ENCODE results near the gene MS4A18.
"Not testable (repeated sequence)": the region's sequence is repeated elsewhere in the genome, so short reads cannot be mapped to it uniquely, and the experiment has no call there.

Gene MS4A18

DNA sequence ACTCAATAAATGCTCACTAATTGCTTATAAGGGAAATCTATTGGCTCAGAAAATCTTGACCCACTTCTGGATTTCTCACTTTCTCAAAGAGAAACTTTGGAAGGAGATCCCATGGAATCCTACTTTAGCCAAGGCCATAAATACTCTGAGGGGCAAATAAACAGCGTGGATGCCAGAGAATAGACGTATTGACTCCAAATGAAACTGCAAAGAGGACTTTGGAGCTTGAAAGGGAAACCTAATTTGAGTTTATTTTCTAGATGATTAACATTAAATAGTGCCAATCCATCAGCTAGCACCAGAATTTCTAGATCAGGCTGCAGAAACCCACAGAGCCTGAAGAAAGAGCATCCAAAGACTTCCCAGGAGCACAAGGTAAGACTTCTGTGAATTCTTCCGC, at the start of gene MS4A18:
Gene MS4A18 (plus strand): TSS at position 301 of the 400 bp plus-strand sequence.
- DNase-seq (ENCODE audit: low spot score) = no peak

DNA sequence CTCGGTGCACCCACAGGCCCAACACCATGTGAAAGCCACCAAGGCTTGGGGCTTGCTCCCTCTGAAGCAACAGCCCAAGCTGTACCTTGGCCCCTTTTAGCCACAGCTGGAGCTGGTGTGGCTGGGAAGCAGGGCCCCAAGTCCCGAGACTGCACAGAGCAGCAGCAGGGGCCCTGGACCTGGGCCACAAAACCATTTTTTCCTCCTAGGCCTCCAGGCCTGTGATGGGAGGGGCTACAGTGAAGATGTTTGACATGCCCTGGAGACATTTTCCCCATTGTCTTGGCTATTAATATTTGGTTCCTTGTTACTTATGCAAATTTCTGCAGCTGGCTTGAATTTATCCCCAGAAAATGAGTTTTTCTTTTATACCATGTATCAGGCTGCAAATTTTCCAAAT, 46.3 kb upstream of the MS4A18 start:
- not testable (repeated sequence) for DNase-seq (ENCODE audit: low spot score)

DNA sequence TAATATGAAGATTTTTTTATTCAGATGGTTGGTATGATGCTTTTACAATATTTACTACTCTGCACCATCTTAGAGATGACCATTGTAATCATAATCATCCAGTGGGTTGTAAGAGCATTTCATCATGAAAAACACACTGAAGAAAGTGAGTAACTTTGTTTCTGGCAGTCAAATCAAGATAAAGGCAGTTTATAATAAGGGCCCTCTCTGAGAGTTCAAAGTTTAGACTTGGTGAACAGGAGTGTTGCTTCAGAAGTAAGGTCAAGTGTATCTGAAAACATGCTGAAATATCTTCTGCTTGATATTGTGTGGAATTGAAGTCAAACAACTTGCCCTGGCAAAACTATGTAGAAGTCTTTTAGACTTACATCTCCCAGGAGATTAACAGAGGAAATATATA, 44.6 kb upstream of the MS4A18 start:
- no peak for DNase-seq (ENCODE audit: low spot score)

GRCh38 chr11:60680455-60681119, 43.9 kb upstream of the MS4A18 start:
- no peak for DNase-seq (ENCODE audit: low spot score)

DNA sequence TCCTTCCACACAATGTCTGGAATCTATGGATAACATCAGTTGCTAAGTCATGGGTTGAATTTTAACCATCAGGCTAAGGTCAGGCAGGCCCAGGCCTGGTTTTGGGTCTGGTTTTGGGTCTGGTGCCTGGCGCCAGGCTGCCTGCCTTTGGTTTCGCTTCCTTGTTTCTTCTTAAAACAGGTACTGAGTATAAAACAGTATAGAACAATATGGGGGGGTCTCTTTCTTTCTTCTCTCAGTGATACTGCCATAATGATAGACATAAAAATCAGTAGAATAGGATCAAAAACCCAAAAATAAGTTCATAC, 40.0 kb upstream of the MS4A18 start:
- DNase-seq (ENCODE audit: low spot score) = peak; percentile 10

GRCh38 chr11:60691661-60692060, 32.9 kb upstream of the MS4A18 start:
- DNase-seq (ENCODE audit: low spot score) = no peak

DNA sequence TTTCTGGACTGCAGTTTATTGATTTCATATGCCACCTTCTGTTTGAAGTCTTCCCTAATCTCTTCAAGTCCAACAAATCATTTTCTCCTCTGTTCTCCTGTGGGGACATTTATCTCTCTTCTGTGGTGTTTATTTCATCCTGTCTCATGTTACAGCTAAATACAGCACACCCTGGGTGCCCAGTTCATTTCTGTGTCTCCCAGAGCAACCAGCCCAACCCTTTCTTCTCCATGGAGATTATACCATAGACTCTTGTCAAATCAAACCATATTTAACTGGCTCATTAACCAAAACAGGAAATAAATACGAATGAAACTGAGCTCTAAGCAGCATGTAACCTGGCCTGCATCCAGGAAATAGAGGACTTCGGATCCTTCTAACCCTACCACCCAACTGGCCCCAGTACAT, 25.2 kb upstream of the MS4A18 start, which contains the start of gene MS4A8:
Gene MS4A8 (plus strand): TSS at position 329 of the 408 bp plus-strand sequence. CDS start 1,249 bp downstream, outside the sequence.
- DNase-seq (ENCODE audit: low spot score) = no peak

DNA sequence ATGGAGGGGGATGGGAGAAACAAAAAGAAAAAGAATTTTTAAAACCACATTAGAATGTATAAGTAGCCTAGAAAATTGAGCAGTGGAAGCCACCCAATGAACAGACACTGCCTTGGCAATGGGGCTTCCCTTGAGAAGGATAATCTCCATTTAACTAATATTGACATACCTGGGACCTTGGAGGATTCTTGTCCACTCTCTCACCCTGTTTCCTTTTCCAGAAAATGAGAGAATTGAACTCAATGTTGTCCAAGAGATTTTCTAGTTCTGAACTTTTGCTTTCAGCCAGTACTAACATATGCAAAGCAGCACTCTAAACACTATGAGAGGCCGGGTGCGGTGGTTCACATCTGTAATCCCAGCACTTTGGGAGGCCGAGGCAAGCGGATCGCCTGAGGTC, 24.6 kb upstream of the MS4A18 start:
- DNase-seq (ENCODE audit: low spot score) = no peak

GRCh38 chr11:60700689-60701468, 23.6 kb upstream of the MS4A18 start:
- DNase-seq (ENCODE audit: low spot score) = peak; percentile 57

GRCh38 chr11:60701469-60701818, 23.1 kb upstream of the MS4A18 start:
- no peak for DNase-seq (ENCODE audit: low spot score)

DNA sequence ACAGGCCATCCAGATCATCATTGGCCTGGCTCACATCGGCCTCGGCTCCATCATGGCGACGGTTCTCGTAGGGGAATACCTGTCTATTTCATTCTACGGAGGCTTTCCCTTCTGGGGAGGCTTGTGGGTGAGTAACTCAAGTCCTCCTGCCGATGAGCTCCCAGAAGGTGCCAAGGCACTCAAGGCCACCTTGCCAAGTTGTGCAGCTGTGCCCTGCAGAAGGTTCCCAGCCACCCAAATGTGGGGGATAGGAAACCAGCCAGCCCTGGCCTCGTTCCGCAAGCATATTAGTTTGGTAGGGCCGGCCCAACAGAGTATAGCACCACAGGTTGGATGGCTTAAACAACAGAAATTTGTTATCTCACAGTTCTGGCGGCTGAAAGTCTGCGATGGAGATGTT, 21.1 kb upstream of the MS4A18 start:
- no peak for DNase-seq (ENCODE audit: low spot score)

GRCh38 chr11:60705895-60706294, 18.6 kb upstream of the MS4A18 start:
- no peak for DNase-seq (ENCODE audit: low spot score)

GRCh38 chr11:60706931-60707330, 17.6 kb upstream of the MS4A18 start:
- DNase-seq (ENCODE audit: low spot score) = no peak

GRCh38 chr11:60710482-60710881, 14.0 kb upstream of the MS4A18 start:
- DNase-seq (ENCODE audit: low spot score) = no peak

GRCh38 chr11:60711276-60711675, 13.2 kb upstream of the MS4A18 start:
- DNase-seq (ENCODE audit: low spot score) = no peak

- DNase-seq (ENCODE audit: low spot score) = not testable (repeated sequence)
These were observed 11.1 kb upstream of the MS4A18 start for GRCh38 chr11:60713423-60713822.

- DNase-seq (ENCODE audit: low spot score) = no peak
These were observed 6.6 kb upstream of the MS4A18 start for GRCh38 chr11:60717956-60718355.

DNA sequence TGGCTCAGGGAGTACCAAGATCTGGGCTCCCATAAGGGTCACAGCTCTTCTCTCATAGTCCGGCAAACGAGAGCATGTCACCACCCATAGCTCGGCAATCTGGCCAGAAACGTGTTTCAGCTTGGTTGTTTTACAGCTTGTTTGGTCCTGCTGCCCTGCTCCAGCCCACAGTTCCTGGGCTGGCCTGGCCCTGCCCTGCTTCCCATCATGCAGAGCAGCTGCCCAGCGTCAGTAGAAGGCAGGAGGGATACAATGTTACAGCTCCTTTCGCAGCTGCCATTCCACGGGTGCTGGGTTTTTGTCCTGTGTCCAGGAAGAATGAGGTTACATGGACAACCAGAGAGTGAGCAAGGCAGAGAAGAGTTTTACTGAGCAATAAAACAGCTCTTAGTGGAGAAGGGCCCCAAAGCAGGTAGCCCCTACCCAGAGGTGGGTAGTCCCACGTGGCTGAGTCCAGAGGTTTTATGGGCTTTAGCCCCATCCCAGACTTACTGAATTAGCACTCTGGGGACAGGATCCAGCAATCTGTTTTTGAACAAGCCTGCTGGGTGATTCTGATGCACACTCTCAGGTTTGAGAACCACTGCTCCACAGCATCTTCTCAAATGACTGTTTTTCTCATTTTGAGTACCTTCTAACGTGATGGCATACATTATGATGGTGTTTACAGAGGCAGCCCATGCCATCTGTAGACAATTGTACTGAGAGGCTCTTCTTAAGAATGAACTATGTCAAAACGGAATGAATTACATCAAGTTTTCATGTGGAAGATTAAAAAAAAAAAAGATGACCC, 5.8 kb upstream of the MS4A18 start:
- no peak for DNase-seq (ENCODE audit: low spot score)

DNA sequence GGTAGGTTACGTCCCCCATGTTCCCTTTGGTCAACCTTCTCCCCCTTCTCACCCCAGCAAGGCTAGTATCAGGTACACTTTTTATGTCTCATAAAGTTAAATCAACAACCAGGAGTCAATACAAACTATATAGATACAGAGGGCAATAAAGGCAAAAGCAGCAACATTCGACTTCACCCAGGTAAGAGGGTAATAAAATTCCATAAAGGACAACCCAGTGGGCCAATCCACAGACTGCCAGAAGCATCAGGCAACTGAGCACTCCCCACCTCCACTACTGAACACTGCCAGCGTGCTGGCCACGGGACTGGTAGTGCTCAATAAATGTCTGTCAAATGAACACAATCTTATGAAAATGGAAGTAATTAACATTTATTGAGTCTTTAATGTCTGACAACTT, 5.1 kb upstream of the MS4A18 start:
- DNase-seq (ENCODE audit: low spot score) = no peak

DNA sequence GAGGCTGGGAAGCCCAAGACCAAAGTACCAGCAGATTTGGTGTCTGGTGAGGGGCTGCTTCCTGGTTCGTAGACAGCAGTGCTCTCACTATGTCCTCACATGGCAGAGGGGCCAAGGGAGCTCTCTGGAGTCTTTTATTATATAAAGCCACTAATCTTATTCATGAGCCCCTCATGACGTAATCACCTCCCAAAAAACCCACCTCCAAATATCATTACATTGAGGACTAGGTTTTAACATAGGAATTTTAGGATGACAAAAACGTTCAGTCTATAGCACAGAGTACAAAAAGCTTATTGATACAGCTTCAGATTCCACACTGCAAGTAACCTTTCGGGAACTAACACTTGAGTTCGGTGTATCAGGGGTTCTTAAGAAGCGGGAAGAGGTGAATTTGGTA, 4.1 kb upstream of the MS4A18 start:
- no peak for DNase-seq (ENCODE audit: low spot score)

- DNase-seq (ENCODE audit: low spot score) = no peak
These were observed 1.1 kb downstream of the MS4A18 start for GRCh38 chr11:60725592-60725991.

GRCh38 chr11:60731586-60731985, 7.1 kb downstream of the MS4A18 start:
- no peak for DNase-seq (ENCODE audit: low spot score)

DNA sequence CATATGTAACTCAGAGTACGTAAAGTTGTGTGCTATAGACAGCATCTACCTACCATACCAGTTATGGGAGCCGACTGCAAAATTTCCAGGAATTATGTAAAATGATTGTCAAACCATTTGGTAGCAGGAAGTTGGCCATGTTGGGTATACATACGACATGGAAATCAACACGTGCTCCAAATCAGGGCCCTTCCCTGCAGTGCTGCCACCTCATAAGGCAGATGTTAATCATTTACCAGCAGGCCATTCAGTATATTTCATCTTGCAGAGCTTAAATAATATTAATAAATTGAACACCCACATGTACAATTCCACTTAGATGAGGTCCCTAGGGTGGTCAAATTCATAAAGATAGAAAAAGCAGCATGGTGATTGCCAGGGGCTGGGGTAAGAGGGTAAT, 9.8 kb downstream of the MS4A18 start:
- no peak for DNase-seq (ENCODE audit: low spot score)

All from NAMALWA (cell line).